GM12801 (cell line): ENCODE data around the gene FAM78A.

ENCODE experiments used
- TF ChIP-seq, protein P1 (sequence below): IDR thresholded peaks from one replicate; pipeline ENCODE4 v1.5.1; 2011; ENCODE audit warnings: control low read depth; ENCODE audit not compliant: insufficient read length; ENCODE audit errors: extremely low read depth

The FAM78A gene

DNA sequence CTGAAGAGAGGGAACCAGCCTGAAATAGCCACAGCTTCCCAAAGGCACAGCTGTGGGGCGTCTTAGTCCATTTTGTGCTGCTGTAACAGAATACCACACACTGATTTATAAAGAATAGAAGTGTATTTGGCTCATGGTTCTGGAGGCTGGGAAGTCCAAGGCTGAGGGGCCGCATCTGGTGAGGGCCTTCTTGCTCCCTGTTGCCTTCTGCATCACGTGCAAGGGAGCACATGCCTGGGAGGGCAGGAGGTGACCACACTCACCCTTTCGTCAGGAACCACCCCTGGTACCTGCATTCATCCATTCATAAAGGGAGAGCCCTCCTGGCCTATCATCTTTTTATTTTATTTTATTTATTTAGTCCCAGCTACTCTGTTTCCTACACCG, 23.6 kb upstream of the FAM78A start:
- TF ChIP-seq, protein P1, sequence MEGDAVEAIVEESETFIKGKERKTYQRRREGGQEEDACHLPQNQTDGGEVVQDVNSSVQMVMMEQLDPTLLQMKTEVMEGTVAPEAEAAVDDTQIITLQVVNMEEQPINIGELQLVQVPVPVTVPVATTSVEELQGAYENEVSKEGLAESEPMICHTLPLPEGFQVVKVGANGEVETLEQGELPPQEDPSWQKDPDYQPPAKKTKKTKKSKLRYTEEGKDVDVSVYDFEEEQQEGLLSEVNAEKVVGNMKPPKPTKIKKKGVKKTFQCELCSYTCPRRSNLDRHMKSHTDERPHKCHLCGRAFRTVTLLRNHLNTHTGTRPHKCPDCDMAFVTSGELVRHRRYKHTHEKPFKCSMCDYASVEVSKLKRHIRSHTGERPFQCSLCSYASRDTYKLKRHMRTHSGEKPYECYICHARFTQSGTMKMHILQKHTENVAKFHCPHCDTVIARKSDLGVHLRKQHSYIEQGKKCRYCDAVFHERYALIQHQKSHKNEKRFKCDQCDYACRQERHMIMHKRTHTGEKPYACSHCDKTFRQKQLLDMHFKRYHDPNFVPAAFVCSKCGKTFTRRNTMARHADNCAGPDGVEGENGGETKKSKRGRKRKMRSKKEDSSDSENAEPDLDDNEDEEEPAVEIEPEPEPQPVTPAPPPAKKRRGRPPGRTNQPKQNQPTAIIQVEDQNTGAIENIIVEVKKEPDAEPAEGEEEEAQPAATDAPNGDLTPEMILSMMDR: no peak

DNA sequence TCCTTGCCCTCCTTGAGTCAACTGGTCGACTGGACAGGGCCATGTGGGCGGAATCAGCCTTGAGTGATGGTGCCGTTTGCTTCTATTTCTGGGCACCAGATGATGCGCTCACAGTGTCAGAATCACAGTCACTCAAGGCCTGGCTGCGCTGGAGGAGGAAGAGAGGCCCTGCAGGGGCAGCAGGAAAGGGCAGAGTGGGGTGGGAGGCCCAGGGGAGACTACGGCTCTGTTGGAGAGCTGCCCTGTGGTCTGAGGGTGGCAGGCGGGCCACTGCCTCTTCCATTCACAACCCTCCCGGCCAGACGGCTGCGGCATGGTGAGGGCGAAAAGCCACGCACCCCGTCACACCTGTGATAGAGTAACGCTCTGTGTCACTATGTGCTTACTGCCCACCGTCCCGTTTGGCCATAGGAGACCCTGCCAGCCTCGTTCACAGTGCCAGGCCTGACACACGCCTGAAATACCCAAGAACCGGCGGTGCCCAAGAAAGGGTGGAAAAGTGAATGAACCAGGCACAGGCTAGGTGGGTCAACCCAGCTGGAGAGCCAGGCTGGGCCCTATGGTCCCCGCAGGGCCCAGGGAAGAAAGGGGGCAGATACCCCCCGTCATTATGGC, 23.1 kb upstream of the FAM78A start:
- TF ChIP-seq, protein P1: no peak

DNA sequence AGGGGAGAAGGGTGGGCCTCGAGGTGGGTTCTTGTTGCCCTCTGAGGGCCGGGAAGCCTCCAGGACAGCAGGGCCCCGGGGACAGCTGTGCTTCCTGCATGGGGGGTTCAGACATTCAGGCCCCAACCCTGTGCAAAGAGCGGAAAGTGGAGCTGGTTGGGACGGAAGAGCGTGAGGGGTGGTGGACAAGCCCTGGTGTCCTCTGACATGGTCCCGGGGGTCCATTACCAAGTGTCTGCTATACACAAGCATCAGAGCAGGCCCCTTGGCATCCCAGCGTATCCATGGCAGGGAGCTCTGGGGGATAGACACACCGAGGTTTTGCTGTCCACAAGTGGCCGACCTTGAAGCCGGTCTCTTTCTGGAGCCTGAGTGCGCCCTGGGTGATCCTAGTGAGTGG, 22.5 kb upstream of the FAM78A start:
- TF ChIP-seq, protein P1: no peak

DNA sequence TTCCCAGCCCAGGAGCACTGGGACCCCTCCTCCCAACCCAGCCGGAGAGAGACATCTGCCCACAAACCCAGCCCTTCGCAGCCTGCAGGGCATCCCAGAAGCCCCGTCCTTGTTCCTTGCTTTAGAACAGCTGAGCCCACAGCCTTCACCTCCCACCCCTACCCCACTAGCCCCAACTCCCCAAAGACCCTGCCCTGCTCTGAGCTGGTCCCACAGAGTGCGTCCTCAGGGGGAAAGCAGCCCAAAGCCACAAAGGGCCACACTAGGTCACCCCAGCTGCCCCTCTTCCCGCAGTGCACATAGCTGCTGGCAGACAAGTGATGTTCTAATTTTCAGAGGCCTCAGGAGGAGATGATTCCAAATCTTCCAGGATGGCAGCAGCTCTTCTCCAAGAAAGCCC, 22.0 kb upstream of the FAM78A start:
- TF ChIP-seq, protein P1: no peak

DNA sequence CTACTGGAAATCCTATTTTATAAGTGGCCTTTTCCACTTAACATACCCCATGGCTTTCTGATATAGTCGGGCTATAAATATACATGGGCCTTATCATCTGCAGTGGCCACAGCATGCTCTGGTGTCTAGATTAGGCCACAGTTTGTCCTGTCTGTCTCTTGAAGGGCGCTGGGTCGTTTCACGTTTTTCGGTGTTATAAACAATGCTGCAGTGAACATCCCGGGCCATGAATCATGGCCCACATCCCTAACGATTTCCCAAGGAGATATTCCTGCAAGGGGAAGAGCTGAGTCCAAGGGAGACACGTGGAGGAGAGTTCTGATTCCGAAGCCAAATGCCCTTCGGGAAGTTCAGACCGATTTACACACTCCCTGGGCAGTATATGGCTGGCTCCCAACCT, 21.6 kb upstream of the FAM78A start:
- TF ChIP-seq, protein P1: no peak

DNA sequence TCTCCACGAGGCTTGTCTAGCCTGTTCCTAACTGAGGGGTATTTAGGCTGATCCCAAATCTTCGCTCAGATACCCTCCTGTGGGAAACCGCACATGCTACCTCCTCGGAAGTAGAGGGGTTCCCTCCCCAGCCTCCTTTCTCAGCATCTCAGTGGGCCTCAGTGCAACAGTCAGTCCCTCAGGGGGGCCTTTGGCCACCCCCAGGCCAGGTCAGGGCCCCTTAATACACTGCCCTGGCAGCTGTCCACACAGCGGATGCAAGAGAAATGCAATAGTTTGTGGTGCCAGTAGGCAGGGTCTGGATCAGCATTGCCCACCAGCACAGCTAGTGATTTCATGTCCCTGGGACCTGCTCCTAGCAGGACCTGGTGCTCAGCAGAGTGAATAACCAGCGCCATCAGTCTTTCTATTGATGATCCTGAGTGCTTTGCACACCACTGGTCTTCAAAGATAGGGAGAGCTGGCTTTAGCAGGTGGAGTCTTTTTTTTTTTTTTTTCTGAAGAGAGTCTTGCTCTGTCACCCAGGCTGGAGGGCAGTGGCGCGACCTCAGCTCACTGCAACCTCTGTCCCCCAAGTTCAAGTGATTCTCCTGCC, 20.7 kb upstream of the FAM78A start:
- TF ChIP-seq, protein P1: no peak

DNA sequence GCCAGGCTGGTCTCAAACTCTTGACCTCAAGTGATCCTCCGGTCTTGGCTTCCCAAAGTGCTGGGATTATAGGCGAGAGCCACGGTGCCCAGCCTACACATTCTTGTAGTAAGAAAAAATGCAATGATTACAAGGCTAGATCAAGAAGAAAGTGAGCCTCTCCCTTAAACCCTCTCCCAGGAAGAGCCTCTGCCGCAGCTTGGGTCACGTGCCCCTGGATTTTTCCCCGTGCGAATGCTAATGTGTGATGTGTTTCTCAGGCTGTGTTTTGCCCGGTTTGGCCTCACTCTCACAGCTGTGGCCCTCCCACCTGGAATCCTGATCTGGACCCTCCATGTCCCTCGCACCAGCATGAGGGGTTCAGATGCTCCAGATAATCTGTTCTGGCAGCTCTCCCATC, 20.1 kb upstream of the FAM78A start:
- TF ChIP-seq, protein P1: no peak
